ENCODE measurements around the gene GFOD1. TPM values are rescaled to one million over a fixed set of nuclear protein-coding genes. Genes with fewer than 3 reads are reported as not detected.

Gene GFOD1
- total RNA-seq, 2 experiments from 2014 or later, result 22.6 to 35.0 TPM

DNA sequence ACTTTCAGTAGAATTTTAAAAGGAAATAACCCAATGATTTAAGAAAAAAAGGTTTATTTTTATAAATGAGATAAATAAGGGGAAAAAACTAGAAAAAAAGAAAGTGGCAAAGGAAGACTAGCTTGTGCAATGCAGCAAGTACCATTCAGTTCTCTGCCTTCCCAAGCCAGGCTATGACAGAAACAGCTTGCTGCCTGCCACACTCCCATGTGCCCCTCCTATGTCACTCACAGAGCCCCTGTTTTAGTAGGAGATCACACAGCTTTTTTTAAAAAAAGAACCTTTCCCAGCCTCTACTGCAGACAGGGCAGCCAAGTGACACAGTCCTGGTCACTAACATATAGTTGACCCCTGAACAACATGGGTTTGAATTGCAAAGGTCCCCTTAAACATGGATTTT, 172.6 kb downstream of the GFOD1 start:
- Histone ChIP-seq H2AFZ (ENCODE audit: low read length) (no peak overlapping the region), H3K9me3 (ENCODE audit: low read length) (no peaks in the 10 kb centered on the region), H3K27ac (ENCODE audit: low read depth, low read length, poor library complexity, severe bottlenecking) (no peak overlapping the region), H3K4me2 (ENCODE audit: low read length) (no peak overlapping the region), H3K36me3 (ENCODE audit: insufficient read depth, low read length) (peaks cover 66% of the 10 kb centered on the region), H3K4me3 (ENCODE audit: low read depth, low read length, poor library complexity, severe bottlenecking) (no peak overlapping the region), H4K20me1 (ENCODE audit: insufficient read depth, low read length) (no peaks in the 10 kb centered on the region), H3K9me2 (ENCODE audit: insufficient read depth, low read length) (no peaks in the 10 kb centered on the region), H3K4me1 (ENCODE audit: insufficient read depth, low read length, poor library complexity, severe bottlenecking) (peaks cover 16% of the 10 kb centered on the region), H3K79me2 (ENCODE audit: insufficient read depth, low read depth, low read length) (no peaks in the 10 kb centered on the region)
- intact Hi-C loops (cut with micrococcal nuclease; ENCODE audit: unreplicated experiment), result no loop called here
- POLR2A ChIA-PET, result interaction anchor here (0.7 to 2.0 kb wide), 5 partner anchors 10 to 29 kb away, joined by 3 to 6 read pairs (median 3); partner anchors contain the start of gene TBC1D7
- DNase-seq (ENCODE audit: low spot score), result no peak
- CTCF ChIA-PET (ENCODE audit: unreplicated experiment), result no interaction called here
- TF ChIP-seq, protein P1, sequence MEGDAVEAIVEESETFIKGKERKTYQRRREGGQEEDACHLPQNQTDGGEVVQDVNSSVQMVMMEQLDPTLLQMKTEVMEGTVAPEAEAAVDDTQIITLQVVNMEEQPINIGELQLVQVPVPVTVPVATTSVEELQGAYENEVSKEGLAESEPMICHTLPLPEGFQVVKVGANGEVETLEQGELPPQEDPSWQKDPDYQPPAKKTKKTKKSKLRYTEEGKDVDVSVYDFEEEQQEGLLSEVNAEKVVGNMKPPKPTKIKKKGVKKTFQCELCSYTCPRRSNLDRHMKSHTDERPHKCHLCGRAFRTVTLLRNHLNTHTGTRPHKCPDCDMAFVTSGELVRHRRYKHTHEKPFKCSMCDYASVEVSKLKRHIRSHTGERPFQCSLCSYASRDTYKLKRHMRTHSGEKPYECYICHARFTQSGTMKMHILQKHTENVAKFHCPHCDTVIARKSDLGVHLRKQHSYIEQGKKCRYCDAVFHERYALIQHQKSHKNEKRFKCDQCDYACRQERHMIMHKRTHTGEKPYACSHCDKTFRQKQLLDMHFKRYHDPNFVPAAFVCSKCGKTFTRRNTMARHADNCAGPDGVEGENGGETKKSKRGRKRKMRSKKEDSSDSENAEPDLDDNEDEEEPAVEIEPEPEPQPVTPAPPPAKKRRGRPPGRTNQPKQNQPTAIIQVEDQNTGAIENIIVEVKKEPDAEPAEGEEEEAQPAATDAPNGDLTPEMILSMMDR (conservative IDR thresholded peaks at IDR 0.05; ENCODE audit: low read length), result no peak
- TF ChIP-seq EZH2phosphoT487 (IDR thresholded peaks at IDR 0.05; ENCODE audit: borderline replicate concordance, low read depth, low read length), result no peak
- BruUV-seq (replicated peaks), result no TSS peak

DNA sequence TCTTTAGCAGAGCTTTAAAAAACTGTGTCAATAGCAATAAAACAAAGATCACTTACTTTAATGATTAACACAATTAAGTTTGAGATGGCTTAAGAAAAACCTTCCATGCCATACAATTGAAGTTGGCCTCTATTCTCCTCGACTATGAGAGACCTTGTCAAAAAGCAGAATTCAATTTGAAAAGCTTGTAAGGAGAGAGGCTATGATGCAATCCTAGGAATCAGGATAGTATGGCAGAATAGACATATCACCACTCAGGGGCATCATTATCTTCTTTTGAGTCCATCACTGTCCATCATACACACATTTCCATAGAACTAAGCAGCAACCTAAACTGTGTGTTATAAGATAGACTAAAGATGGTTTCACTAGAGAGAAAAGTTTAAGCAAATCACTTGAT, 176.2 kb downstream of the GFOD1 start:
- Histone ChIP-seq H4K20me1 (ENCODE audit: insufficient read depth, low read length) (no peaks in the 10 kb centered on the region), H3K79me2 (ENCODE audit: insufficient read depth, low read depth, low read length) (no peaks in the 10 kb centered on the region), H3K4me2 (ENCODE audit: low read length) (no peak overlapping the region), H2AFZ (ENCODE audit: low read length) (no peak overlapping the region), H3K4me1 (ENCODE audit: insufficient read depth, low read length, poor library complexity, severe bottlenecking) (peaks cover 16% of the 10 kb centered on the region), H3K36me3 (ENCODE audit: insufficient read depth, low read length) (peaks cover 73% of the 10 kb centered on the region), H3K27ac (ENCODE audit: low read depth, low read length, poor library complexity, severe bottlenecking) (no peak overlapping the region), H3K4me3 (ENCODE audit: low read depth, low read length, poor library complexity, severe bottlenecking) (no peak overlapping the region), H3K9me3 (ENCODE audit: low read length) (no peaks in the 10 kb centered on the region), H3K9me2 (ENCODE audit: insufficient read depth, low read length) (no peaks in the 10 kb centered on the region)
- ChIA-PET CTCF (ENCODE audit: unreplicated experiment) (interaction anchor here (0.6 kb wide), 1 partner anchor 9 kb away, joined by 3 read pairs; no protein-coding TSS in a partner anchor), POLR2A (interaction anchor here (0.7 to 4.6 kb wide), 8 partner anchors 12 to 1073 kb away, joined by 3 to 26 read pairs (median 4); partner anchors contain the start of gene TBC1D7)
- TF ChIP-seq, protein P1 (conservative IDR thresholded peaks at IDR 0.05; ENCODE audit: low read length), result no peak
- no peak for TF ChIP-seq EZH2phosphoT487 (IDR thresholded peaks at IDR 0.05; ENCODE audit: borderline replicate concordance, low read depth, low read length)
- intact Hi-C loops (cut with micrococcal nuclease; ENCODE audit: unreplicated experiment), result no loop called here
- no peak for DNase-seq (ENCODE audit: low spot score)
- no TSS peak for BruUV-seq (replicated peaks)

DNA sequence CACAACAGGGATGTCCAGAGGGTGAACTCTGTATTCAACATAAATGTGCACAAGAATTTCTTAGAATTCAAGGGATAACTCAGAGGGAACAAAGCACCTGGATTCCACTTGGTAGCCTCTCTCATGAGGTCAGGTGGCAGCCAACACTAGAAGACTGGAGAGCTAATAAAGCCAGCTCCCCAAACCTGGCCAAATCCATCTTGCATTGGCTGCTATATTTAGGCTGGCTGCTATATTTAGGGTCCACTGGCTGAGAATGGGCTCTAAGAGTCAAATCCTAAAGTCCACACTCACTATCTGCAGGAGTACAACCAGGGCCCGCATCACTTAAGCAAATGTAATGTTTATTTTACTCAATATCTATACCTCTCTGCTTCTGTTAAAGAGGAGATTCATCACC, 179.1 kb downstream of the GFOD1 start:
- no peak for TF ChIP-seq EZH2phosphoT487 (IDR thresholded peaks at IDR 0.05; ENCODE audit: borderline replicate concordance, low read depth, low read length)
- TF ChIP-seq, protein P1 (conservative IDR thresholded peaks at IDR 0.05; ENCODE audit: low read length), result no peak
- Histone ChIP-seq H3K4me1 (ENCODE audit: insufficient read depth, low read length, poor library complexity, severe bottlenecking) (peaks cover 35% of the 10 kb centered on the region), H3K9me3 (ENCODE audit: low read length) (no peaks in the 10 kb centered on the region), H3K79me2 (ENCODE audit: insufficient read depth, low read depth, low read length) (no peaks in the 10 kb centered on the region), H2AFZ (ENCODE audit: low read length) (no peak overlapping the region), H3K9me2 (ENCODE audit: insufficient read depth, low read length) (no peaks in the 10 kb centered on the region), H3K4me2 (ENCODE audit: low read length) (no peak overlapping the region), H4K20me1 (ENCODE audit: insufficient read depth, low read length) (0 out of 2 replicates have a peak, but pooled peaks cover 9% of the 10 kb centered on the region), H3K4me3 (ENCODE audit: low read depth, low read length, poor library complexity, severe bottlenecking) (no peak overlapping the region), H3K36me3 (ENCODE audit: insufficient read depth, low read length) (peaks cover 58% of the 10 kb centered on the region), H3K27ac (ENCODE audit: low read depth, low read length, poor library complexity, severe bottlenecking) (no peak overlapping the region)
- intact Hi-C loops (cut with micrococcal nuclease; ENCODE audit: unreplicated experiment), result no loop called here
- POLR2A ChIA-PET, result interaction anchor here (0.8 to 4.6 kb wide), 3 partner anchors 14 to 48 kb away, joined by 3 to 26 read pairs (median 9); partner anchors contain the start of gene TBC1D7
- no TSS peak for BruUV-seq (replicated peaks)
- no peak for DNase-seq (ENCODE audit: low spot score)
- CTCF ChIA-PET (ENCODE audit: unreplicated experiment), result no interaction called here

Measured in OCI-LY7 (cell line).